Anterior cingulate cortex (tissue), 58 donors: ENCODE measurements around the gene EXOC6B.

Experiments used
- DNase-seq, 58 donors: peaks; one replicate each; lab custom pipeline; 2025; lab: John Stamatoyannopoulos, UW

Gene EXOC6B

GRCh38 chr2:72325592-72326422 is 500.0 kb downstream of the EXOC6B start:
- DNase-seq = no peak

GRCh38 chr2:72316774-72317173 is 509.1 kb downstream of the EXOC6B start:
- DNase-seq = no peak

GRCh38 chr2:72300147-72300684 is 525.6 kb downstream of the EXOC6B start:
- DNase-seq = no peak

GRCh38 chr2:72293620-72294019 is 532.2 kb downstream of the EXOC6B start:
- DNase-seq = no peak

GRCh38 chr2:72292433-72292832 is 533.4 kb downstream of the EXOC6B start:
- no peak for DNase-seq

GRCh38 chr2:72291059-72291458 is 534.8 kb downstream of the EXOC6B start:
- DNase-seq = no peak

GRCh38 chr2:72289736-72290135 is 536.1 kb downstream of the EXOC6B start:
- DNase-seq = no peak

GRCh38 chr2:72289283-72289682 is 536.5 kb downstream of the EXOC6B start:
- DNase-seq = no peak

- DNase-seq = no peak
Measured at GRCh38 chr2:72278046-72278445, 547.8 kb downstream of the EXOC6B start.

GRCh38 chr2:72276876-72277275 is 549.0 kb downstream of the EXOC6B start:
- DNase-seq = no peak

GRCh38 chr2:72276356-72276755 is 549.5 kb downstream of the EXOC6B start:
- DNase-seq = no peak

GRCh38 chr2:72275084-72275483 is 550.7 kb downstream of the EXOC6B start:
- DNase-seq = no peak

GRCh38 chr2:72274380-72274797 is 551.4 kb downstream of the EXOC6B start:
- DNase-seq = no peak

- DNase-seq = no peak
Measured at GRCh38 chr2:72273384-72273783, 552.4 kb downstream of the EXOC6B start.

GRCh38 chr2:72271766-72272641 is 553.8 kb downstream of the EXOC6B start:
- DNase-seq = no peak

- no peak for DNase-seq
Measured at GRCh38 chr2:72271276-72271614, 554.6 kb downstream of the EXOC6B start.

- no peak for DNase-seq
Measured at GRCh38 chr2:72270556-72271275, 555.1 kb downstream of the EXOC6B start.

GRCh38 chr2:72263776-72264060 is 562.1 kb downstream of the EXOC6B start:
- DNase-seq = peak in 8 of 58 donors; percentile 2 to 36 (median 8)

GRCh38 chr2:72263043-72263775 is 562.6 kb downstream of the EXOC6B start:
- no peak for DNase-seq

- no peak for DNase-seq
Measured at GRCh38 chr2:72261076-72261475, 564.8 kb downstream of the EXOC6B start.
